ENCODE results near the gene NDST4.

DNA sequence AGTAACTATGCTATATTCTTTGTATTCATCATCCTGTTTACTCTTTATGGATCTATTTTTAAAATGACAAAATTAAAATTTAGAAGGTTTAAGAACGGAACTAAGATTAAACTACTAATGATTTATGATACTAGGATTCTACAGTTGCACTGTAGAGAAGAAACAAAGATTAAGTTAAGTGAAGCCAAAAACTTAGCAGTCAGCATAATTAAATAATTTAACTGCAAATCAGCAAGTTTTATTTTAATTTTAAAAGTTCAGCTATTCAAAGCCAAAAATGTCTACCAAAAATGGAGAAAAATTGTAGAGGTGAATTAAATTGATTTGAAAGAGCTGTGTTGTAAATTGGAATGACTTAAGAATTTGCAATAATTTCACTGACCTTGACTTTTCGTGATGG, 30.8 kb downstream of the NDST4 start:
- TF ChIP-seq, protein P1, sequence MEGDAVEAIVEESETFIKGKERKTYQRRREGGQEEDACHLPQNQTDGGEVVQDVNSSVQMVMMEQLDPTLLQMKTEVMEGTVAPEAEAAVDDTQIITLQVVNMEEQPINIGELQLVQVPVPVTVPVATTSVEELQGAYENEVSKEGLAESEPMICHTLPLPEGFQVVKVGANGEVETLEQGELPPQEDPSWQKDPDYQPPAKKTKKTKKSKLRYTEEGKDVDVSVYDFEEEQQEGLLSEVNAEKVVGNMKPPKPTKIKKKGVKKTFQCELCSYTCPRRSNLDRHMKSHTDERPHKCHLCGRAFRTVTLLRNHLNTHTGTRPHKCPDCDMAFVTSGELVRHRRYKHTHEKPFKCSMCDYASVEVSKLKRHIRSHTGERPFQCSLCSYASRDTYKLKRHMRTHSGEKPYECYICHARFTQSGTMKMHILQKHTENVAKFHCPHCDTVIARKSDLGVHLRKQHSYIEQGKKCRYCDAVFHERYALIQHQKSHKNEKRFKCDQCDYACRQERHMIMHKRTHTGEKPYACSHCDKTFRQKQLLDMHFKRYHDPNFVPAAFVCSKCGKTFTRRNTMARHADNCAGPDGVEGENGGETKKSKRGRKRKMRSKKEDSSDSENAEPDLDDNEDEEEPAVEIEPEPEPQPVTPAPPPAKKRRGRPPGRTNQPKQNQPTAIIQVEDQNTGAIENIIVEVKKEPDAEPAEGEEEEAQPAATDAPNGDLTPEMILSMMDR (IDR thresholded peaks at IDR 0.05; ENCODE audit: low read depth, low read length, missing input control), result no peak
- TF ChIP-seq FOXA1 (IDR thresholded peaks at IDR 0.05) (no peak), RAD21 (IDR thresholded peaks at IDR 0.05) (no peak), YY1 (IDR thresholded peaks at IDR 0.05) (no peak), RXRA (IDR thresholded peaks at IDR 0.05) (no peak), GABPA (IDR thresholded peaks at IDR 0.05 in 1 of 2, conservative IDR thresholded peaks at IDR 0.05 in 1 of 2) (no peak), TAF1 (conservative IDR thresholded peaks at IDR 0.05) (no peak), SP1 (IDR thresholded peaks at IDR 0.05) (no peak)
- TF ChIP-seq, protein P2, sequence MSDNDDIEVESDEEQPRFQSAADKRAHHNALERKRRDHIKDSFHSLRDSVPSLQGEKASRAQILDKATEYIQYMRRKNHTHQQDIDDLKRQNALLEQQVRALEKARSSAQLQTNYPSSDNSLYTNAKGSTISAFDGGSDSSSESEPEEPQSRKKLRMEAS (IDR thresholded peaks at IDR 0.05), result no peak
- TF ChIP-seq, protein P3, sequence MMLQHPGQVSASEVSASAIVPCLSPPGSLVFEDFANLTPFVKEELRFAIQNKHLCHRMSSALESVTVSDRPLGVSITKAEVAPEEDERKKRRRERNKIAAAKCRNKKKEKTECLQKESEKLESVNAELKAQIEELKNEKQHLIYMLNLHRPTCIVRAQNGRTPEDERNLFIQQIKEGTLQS (IDR thresholded peaks at IDR 0.05), result no peak

All from liver (tissue), 3 donors.